GM21528 (cell line): ENCODE results near the gene RAB40C.

Experiments used
- ATAC-seq: cut with Tn5 transposase; IDR thresholded peaks from one replicate; pipeline ENCODE4 v1.9.1; 2021; ENCODE audit warnings: mild to moderate bottlenecking, moderate library complexity; ENCODE audit not compliant: unreplicated experiment, low FRiP score

Gene RAB40C

DNA sequence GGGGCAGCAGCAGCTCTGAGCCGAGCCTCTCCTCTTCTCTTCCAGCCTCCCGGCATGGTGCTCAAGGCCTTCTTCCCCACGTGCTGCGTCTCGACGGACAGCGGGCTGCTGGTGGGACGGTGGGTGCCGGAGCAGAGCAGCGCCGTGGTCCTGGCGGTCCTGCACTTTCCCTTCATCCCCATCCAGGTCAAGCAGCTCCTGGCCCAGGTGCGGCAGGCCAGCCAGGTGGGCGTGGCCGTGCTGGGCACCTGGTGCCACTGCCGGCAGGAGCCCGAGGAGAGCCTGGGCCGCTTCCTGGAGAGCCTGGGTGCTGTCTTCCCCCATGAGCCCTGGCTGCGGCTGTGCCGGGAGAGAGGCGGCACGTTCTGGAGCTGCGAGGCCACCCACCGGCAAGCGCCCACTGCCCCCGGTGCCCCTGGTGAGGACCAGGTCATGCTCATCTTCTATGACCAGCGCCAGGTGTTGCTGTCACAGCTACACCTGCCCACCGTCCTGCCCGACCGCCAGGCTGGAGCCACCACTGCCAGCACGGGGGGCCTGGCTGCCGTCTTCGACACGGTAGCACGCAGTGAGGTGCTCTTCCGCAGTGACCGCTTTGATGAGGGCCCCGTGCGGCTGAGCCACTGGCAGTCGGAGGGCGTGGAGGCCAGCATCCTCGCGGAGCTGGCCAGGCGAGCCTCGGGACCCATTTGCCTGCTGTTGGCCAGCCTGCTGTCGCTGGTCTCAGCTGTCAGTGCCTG, 15.7 kb upstream of the RAB40C start:
- no peak for ATAC-seq

- ATAC-seq = no peak
These were observed 14.3 kb upstream of the RAB40C start for GRCh38 chr16:575354-576196.

DNA sequence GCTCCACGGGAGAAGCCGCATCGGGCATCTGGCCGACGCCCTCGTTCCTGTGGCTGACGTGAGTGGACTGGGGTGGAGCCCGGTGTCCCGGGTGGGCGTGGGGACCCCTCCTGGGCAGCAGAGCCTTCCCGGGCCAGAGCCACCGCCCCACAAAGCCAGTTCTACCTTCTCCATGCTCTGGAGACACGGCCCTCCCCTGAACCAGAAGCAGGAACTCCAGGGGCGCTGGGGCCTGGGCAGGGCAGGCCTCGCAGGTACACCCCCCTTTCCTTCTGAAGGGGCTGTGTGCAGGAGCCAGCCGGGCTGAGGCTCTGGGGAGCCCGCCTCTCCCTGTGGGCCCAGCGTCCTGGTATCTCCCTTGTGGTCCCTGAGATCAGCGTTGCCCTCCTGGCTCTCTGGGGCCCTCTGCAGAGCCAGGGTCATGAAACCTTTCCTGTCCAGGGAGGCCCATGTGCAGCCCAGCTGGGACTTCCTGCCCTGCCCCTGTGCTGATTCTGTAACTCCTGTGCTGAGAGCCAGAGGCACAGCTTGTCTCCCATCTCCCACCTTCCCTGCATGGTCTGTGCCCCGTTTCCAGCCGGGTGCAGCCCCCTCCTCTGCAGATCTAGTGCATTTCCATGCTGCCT, 13.6 kb upstream of the RAB40C start:
- ATAC-seq = no peak

DNA sequence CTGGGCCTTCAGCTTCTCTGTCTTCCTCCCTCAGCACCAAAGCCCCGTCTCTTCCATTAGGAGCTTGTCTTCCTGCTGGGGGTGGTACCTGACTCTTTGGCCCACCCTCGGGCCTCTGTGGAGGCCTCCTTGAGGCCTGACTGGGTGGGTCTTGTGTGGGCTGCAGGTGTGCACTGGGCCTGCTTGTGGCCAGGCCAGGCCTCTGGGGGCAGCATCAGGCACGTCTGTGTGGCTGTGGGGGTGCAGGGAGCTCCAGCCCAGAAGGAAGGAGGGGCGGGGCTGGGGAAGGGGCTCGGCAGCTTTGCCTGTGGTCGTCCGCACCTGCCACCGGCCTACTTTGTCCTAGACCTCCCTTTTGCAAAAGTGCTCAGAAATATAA, 13.1 kb upstream of the RAB40C start:
- no peak for ATAC-seq

DNA sequence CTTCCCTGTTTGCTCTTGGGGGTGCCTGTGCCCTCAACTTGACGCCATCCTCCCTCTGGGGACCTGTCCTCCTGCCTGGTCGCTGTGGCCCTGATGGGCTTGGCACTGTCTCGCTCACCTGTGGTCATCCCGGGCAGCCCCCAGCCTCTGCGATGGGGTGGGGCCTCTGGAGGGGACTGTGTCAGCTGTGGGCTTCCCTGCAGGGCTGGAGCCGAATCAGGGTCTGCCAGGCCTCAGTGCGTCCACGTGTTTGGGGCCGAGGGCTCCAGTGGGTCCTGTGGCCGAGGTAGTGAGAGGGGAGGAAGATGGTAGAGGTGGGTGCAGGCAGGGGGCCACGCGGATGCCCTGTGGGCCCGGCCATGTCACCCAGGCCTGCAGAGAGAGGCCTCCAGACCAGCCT, 12.1 kb upstream of the RAB40C start:
- no peak for ATAC-seq

GRCh38 chr16:578232-578869, 11.5 kb upstream of the RAB40C start:
- ATAC-seq = no peak

DNA sequence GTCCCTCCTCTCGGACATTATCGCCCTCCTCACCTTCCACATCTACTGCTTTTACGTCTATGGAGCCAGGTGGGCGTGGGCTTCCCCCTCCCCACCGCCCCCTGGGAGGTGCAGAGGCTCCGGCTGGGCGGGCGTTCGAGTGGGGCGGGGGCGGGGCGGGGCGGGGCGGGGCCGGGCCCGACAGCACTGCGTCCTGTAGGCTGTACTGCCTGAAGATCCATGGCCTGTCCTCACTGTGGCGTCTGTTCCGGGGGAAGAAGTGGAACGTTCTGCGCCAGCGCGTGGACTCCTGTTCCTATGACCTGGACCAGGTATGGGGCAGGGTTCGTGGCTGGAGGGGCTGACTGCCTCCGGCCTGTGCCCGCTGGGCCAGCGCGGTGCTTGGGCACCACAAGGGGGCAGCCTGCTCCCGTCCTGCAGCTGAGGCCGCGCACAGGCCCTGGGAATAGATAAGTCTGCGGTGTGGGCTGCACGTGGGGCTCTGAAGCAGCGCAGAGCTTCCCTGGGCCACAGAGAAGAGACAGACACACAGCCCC, 10.9 kb upstream of the RAB40C start:
- ATAC-seq = no peak

- ATAC-seq = no peak
These were observed 9.5 kb upstream of the RAB40C start for GRCh38 chr16:580141-580945.

- no peak for ATAC-seq
These were observed 8.8 kb upstream of the RAB40C start for GRCh38 chr16:580946-581498.

DNA sequence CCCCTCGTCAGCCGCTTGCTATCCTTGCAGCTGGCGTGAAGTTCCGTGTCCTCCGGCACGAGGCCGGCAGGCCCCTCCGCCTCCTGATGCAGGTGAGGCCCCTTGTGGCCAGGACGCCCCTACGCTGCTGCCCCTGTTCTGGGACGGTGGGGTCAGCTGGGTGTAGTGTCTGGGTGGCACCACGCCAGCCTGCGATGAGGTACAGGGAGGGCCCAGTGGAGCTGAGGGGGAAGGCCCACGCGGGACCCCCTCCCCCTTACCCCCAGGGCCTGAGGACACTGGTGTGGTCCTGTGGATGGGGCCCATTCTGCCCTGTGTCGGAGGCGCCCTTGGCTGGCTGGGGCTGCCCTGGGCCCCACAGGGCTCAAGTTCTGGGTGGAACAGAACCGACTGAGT, 7.7 kb upstream of the RAB40C start:
- ATAC-seq = no peak

- no peak for ATAC-seq
These were observed 7.1 kb upstream of the RAB40C start for GRCh38 chr16:582614-583331.

GRCh38 chr16:583470-583814, 6.4 kb upstream of the RAB40C start:
- no peak for ATAC-seq

GRCh38 chr16:583815-584591, 5.9 kb upstream of the RAB40C start:
- ATAC-seq = no peak

DNA sequence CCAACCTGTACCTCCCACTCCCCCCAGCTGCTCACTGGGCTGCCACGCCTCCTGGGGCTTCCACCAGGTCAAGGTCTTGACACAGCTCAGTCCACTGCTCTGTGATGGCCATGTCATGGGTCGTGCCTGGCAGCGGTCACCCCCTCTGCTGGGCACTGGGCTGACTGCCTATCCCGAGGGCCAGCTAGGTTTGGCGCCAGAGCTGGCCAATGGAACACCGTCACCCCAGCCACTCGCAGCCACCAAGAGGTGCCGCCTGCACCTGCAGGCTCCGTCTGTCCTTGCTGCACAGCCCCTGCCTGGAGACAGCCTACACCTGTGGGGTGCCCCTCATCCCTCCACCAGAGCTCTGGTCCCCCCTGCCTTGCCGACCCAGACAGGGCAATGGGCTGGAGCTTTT, 4.5 kb upstream of the RAB40C start:
- ATAC-seq = no peak

DNA sequence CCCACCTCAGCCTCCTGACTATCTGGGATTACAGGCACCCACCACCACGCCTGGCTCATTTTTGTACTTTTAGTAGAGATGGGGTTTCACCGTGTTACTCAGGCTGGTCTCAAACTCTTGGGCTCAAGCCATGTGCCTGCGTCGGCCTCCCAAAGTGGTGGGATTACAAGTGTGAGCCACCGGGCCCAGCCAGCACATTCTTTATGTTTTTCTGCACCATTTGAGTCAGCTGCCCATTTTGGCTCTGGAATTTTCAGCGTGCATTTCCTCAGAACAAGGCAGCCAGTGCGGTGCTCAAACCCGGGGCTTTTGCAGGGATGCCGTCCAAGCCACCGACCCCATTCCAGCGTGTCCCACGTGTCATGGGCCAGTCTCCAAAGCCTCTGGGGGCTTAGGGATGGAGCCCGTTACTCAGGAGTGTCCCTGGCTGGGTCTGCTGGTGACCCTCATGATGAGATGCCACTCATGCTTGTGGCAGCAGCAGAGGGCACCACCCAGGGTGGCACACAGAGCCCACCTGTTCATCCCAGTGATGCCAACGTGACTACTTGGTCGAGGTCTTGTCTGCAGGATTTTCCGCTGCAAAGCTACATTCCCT, 3.7 kb upstream of the RAB40C start:
- ATAC-seq = no peak

- no peak for ATAC-seq
These were observed 2.9 kb upstream of the RAB40C start for GRCh38 chr16:586645-587590.

DNA sequence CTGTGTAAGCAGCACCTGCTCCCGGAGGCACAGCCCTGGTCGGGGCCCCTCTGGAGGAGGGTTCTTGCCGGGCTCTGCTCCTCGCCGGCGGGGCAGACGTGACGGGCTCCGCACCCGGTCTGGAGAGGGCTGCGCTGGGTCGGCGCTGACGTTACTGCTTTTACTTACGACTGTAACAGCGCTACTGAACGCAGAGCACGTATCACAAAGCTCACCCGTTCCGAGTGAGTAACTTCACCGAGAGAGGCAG, 1.3 kb upstream of the RAB40C start:
- peak; percentile 18 for ATAC-seq
